HUES6 (cell line): ENCODE results near the gene UBTF.

Experiments
- H3K27ac ChIP-seq: 2 replicates; pipeline ENCODE4 v1.7.0; 2013; ENCODE audit warnings: low read depth, mild to moderate bottlenecking, low read length, inconsistent platforms
- H3K27me3 ChIP-seq: 2 replicates; pipeline ENCODE4 v1.6.1; 2013; ENCODE audit warnings: low read length; ENCODE audit not compliant: control insufficient read depth, insufficient read depth
- H3K36me3 ChIP-seq: 2 replicates; pipeline ENCODE4 v1.6.1; 2013; ENCODE audit warnings: low read length; ENCODE audit not compliant: control insufficient read depth, insufficient read depth
- H3K4me1 ChIP-seq: 2 replicates; pipeline ENCODE4 v1.6.1; 2013; ENCODE audit warnings: low read length; ENCODE audit not compliant: control insufficient read depth, insufficient read depth
- H3K4me3 ChIP-seq: 2 replicates; pipeline ENCODE4 v1.5.1; 2013; ENCODE audit warnings: low read depth, low read length
- H3K9ac ChIP-seq: one replicate; pipeline ENCODE4 v1.6.1; 2013; ENCODE audit warnings: mild to moderate bottlenecking, low read length
- H3K9me3 ChIP-seq: 2 replicates; pipeline ENCODE4 v1.6.1; 2013; ENCODE audit warnings: low read depth, low read length; ENCODE audit not compliant: control insufficient read depth, insufficient read depth

UBTF gene

DNA sequence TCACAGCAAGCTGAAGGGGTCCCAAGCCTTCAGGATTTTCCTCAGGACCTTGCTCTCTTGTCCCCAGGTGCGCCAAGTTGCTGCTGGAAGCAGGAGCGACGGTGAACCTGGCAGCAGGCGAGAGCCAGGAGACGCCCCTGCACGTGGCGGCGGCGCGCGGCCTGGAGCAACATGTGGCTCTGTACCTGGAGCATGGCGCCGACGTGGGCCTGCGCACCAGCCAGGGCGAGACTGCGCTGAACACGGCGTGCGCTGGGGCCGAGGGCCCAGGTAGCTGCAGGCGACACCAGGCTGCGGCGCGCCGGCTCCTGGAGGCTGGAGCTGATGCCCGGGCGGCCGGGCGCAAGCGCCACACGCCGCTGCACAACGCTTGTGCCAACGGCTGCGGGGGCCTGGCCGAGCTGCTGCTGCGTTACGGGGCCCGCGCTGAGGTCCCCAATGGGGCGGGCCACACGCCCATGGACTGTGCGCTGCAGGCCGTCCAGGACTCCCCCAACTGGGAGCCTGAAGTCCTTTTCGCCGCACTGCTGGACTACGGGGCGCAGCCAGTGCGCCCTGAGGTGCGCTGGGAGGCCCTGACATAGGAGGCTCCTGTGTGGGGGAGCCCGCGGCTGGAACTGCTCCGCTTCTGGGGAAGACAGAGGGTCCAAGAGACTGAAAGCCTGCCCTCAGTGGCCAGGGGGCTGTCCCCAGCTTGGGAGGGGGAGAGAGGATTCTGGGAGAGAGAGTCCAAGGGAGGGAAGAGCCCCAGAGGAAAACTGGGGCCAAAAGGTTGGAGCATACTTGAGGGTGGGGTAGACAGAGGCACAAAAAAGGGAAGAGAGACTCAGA, 42.6 kb downstream of the UBTF start:
- peaks cover 43% of the 10 kb centered on the region for H3K36me3 ChIP-seq
- no peaks in the 10 kb centered on the region for H3K4me1 ChIP-seq
- 0 out of 2 replicates have a peak, but pooled peaks cover 4% of the 10 kb centered on the region for H3K9me3 ChIP-seq
- no peak overlapping the region for H3K9ac ChIP-seq
- H3K27me3 ChIP-seq = no peaks in the 10 kb centered on the region
- no peak overlapping the region for H3K27ac ChIP-seq
- H3K4me3 ChIP-seq = no peak overlapping the region

DNA sequence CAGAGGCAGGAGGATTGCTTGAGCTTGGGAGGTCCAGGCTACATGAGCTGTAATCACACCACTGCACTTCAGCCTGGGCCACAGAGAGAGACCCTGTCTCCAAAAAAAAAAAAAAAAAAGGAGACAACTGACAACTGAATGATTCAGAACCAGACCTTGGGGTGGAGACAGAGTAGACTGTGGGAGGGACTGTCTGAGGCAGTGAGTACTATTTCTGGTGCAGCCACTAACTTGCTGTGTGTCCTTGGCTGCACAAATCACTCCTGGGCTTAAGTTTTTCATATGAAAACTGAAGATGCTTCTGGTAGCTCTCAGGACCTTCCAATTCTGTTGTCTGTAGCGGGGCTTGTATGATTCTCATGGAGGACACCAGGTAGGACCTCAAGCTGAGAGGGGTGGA, 43.2 kb downstream of the UBTF start:
- H3K36me3 ChIP-seq = peaks cover 38% of the 10 kb centered on the region
- no peaks in the 10 kb centered on the region for H3K4me1 ChIP-seq
- H3K27me3 ChIP-seq = no peaks in the 10 kb centered on the region
- no peaks in the 10 kb centered on the region for H3K9me3 ChIP-seq
- H3K27ac ChIP-seq = no peak overlapping the region
- H3K4me3 ChIP-seq = no peak overlapping the region
- H3K9ac ChIP-seq = no peak overlapping the region

- Histone ChIP-seq H3K9ac (no peak overlapping the region), H3K4me1 (peaks cover 13% of the 10 kb centered on the region), H3K27ac (no peak overlapping the region), H3K4me3 (no peak overlapping the region), H3K9me3 (no peaks in the 10 kb centered on the region), H3K36me3 (peaks cover 38% of the 10 kb centered on the region), H3K27me3 (no peaks in the 10 kb centered on the region)
Observed at GRCh38 chr17:44174427-44174826, 45.0 kb downstream of the UBTF start.

DNA sequence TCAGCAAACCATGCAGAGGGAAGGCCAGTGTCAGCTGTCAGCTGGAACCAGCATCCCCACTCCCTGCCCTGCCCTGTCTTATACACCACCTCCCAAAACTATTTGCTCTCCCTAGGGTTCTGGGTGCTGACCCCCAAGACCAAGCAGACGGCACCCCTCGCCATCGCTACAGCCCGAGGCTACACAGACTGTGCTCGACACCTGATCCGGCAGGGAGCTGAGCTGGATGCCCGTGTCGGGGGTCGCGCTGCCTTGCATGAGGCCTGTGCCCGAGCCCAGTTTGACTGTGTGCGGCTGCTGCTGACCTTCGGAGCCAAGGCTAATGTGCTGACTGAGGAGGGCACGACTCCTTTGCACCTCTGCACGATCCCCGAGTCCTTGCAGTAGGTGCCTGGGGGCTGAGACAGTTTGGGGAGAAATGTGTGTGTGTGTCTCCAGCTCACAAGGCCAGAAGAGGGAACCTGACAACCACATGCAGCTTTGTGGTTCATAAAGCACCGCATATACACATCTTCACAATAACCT, 47.5 kb downstream of the UBTF start:
- H3K9me3 ChIP-seq = no peaks in the 10 kb centered on the region
- H3K9ac ChIP-seq = no peak overlapping the region

DNA sequence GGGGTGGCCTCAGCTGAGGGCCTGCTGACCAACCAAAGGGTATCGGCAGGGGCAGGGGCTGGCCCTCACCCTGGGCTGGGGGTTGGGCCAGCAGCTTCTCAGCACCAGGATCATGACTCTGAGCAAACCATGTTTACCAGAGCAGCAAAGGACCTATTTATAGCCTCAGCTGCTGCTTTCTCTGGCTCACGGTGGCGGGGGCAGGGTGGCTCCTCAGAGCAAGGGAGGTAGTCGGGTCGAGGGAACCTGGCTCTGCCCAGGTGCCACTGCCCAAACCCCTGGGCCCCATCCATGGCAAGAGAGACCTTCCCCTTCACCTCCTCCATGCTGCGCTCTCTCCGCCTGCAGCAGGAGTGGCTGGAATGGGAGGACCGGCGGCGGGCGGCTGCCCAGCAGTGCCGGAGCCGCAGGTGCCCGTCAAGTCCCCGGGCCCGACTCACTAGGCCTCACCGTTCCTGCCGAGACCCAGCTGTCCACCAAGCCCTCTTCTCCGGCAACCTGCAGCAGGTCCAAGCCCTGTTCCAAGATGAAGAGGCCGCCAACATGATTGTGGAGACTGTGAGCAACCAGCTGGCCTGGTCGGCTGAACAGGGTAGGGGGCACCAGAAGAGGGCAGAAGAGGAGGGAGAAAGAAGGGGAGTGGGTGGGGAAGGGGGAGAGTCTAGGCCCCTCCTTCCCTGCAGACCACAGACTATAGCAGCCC, 48.8 kb downstream of the UBTF start, which contains the start of gene ASB16:
ASB16 (plus strand) TSS at position 206 of the 703 bp plus-strand sequence; CDS start at position 292, 86 bp downstream.
- Histone ChIP-seq H3K27ac (0 out of 2 replicates have a peak within 1 kb of the TSS, but pooled peaks have one; percentile 26), H3K4me3 (peak within 1 kb of the TSS; percentile 12; the same call in 1 of the 2 replicates), H3K4me1 (peaks cover 17% of the 10 kb centered on the region), H3K9ac (no peak within 1 kb of the TSS), H3K36me3 (peaks cover 9% of the 10 kb centered on the region), H3K27me3 (no peaks in the 10 kb centered on the region), H3K9me3 (no peaks in the 10 kb centered on the region)

More for the DNA sequence above, 47.5 kb downstream of the UBTF start:
- Histone ChIP-seq H3K27me3 (no peaks in the 10 kb centered on the region), H3K27ac (no peak overlapping the region), H3K4me1 (peaks cover 17% of the 10 kb centered on the region), H3K4me3 (no peak overlapping the region), H3K36me3 (peaks cover 18% of the 10 kb centered on the region)

DNA sequence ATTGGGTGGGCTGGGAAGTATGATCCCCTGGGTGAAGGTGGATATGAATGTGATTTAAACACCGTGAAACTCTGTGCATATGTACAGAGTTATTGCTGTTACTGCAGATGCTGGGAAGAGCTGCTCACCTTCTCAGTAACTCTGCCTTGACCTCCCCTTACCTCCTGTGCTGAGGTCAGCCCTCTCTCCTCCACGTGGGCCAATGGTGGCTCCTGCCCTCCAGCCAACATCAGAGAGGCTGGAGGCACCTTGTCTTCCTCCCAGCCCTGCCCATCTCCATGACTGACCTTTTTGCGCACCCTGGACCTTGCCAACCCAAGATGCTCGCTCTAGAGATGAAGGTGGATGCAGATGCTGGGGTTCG, 49.4 kb downstream of the UBTF start:
- no peak overlapping the region for H3K27ac ChIP-seq
- no peak overlapping the region for H3K9ac ChIP-seq

DNA sequence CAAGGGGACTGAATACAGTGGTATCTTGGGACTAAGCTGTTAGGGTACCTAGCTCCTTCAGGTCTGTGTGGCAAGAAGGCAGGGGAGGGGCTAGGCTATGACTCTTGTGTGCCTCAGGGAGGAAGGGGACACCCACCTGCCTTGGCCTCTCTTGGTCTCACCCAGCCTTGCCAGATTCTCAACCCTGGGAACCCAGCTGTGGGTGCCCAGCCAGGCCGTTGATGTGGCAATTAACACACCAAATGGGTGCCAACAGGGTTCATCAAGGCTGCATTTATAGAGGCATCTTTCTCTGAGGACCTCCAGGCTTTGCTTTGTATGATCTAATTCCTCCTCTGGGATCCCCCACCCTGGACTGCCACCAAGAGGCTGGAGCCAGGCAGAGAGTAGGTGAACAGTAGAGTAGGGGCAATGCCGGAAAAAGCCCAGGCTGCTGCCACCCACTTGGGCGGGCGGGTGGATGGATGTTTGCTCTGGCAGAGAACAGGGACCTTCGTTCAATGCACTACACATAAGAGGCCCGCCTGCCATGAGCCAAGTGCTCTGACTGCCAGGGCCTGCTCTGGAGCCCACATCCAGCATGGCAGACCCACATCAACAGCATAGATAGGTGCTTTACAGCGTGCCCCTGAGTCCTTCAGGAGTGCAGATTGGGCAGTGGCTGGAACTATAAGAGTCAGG, 52.2 kb downstream of the UBTF start:
- H3K36me3 ChIP-seq = peaks cover 5% of the 10 kb centered on the region

More for the DNA sequence above, 49.4 kb downstream of the UBTF start:
- Histone ChIP-seq H3K36me3 (peaks cover 5% of the 10 kb centered on the region; the same call in 1 of the 2 replicates), H3K9me3 (no peaks in the 10 kb centered on the region), H3K4me1 (peaks cover 17% of the 10 kb centered on the region), H3K27me3 (no peaks in the 10 kb centered on the region), H3K4me3 (0 out of 2 replicates have a peak overlapping the region, but pooled peaks have one; percentile 12)

GRCh38 chr17:44164476-44164875, 55.0 kb downstream of the UBTF start:
- Histone ChIP-seq H3K9me3 (no peaks in the 10 kb centered on the region), H3K4me1 (peaks cover 4% of the 10 kb centered on the region), H3K4me3 (no peak overlapping the region), H3K27ac (no peak overlapping the region), H3K9ac (no peak overlapping the region), H3K27me3 (no peaks in the 10 kb centered on the region), H3K36me3 (peaks cover 29% of the 10 kb centered on the region)

More for the DNA sequence above, 52.2 kb downstream of the UBTF start:
- Histone ChIP-seq H3K9me3 (no peaks in the 10 kb centered on the region), H3K27ac (no peak overlapping the region), H3K4me3 (no peak overlapping the region), H3K4me1 (peaks cover 17% of the 10 kb centered on the region), H3K9ac (no peak overlapping the region), H3K27me3 (no peaks in the 10 kb centered on the region)

GRCh38 chr17:44159519-44160210, 59.8 kb downstream of the UBTF start:
- Histone ChIP-seq H3K27me3 (no peaks in the 10 kb centered on the region), H3K4me1 (no peaks in the 10 kb centered on the region), H3K9ac (no peak overlapping the region), H3K36me3 (peaks cover 67% of the 10 kb centered on the region), H3K9me3 (no peaks in the 10 kb centered on the region), H3K4me3 (no peak overlapping the region), H3K27ac (no peak overlapping the region)

DNA sequence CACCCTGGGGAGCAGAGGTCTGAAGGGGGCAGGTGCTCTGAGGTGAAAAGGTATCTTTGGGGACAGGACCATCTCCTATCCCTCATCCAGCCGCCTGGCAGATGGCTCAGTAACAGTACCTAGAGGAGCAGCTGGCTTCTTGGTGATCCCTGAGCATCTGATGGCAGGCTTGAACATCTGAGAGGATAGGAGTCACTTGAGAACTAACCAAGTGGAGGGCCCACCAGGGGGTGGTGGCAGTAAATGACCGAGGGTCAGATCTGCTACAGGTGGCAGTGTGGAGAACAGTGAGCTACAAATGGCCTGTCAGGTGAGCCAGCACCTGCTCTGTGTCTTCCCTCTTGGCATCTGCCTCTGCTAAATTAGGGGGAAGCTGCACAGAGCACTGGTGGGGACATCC, 64.0 kb downstream of the UBTF start:
- Histone ChIP-seq H3K27me3 (no peaks in the 10 kb centered on the region), H3K4me1 (no peaks in the 10 kb centered on the region), H3K9me3 (no peaks in the 10 kb centered on the region), H3K36me3 (peaks cover 77% of the 10 kb centered on the region), H3K9ac (no peak overlapping the region), H3K27ac (no peak overlapping the region), H3K4me3 (no peak overlapping the region)
